Measurements from ENCODE around the gene TTLL8.

The TTLL8 gene

DNA sequence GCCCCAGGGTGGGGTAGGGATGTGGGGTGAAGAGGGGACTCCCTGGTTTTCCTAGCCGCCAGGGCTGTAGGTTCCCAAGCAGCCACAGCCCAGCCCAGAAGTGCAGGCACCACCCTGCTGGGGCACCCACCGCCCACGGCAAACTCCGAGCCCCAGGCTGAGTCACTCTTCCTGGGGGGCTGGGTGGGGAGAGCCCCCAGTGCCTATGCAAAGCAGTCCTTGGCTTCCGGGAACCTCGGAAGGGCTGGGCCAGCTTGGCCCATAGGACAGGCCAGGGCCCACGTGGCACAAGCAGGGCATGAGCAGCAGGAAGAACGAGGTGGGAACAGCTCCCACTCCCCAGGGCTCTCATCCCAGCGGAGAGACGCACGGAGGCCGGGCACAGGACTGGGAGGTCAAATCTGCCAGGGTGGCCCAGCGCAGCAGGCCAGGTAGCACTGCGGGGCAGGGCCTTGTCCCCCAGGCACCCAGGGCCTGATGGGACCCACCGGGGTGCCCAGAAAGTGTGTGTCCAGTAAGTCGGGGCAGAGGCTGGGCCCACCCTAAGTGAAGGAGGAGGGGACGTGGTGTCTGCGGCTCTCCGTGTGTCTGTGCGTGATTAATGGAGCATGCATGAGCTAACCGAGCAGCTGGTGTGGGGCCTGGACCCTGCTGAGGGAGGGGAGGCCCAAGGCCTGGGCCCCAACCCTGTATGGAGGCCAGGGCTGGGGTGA is 41.0 kb downstream of the TTLL8 start:
- no peak for DNase-seq (ENCODE audit: low spot score)

DNA sequence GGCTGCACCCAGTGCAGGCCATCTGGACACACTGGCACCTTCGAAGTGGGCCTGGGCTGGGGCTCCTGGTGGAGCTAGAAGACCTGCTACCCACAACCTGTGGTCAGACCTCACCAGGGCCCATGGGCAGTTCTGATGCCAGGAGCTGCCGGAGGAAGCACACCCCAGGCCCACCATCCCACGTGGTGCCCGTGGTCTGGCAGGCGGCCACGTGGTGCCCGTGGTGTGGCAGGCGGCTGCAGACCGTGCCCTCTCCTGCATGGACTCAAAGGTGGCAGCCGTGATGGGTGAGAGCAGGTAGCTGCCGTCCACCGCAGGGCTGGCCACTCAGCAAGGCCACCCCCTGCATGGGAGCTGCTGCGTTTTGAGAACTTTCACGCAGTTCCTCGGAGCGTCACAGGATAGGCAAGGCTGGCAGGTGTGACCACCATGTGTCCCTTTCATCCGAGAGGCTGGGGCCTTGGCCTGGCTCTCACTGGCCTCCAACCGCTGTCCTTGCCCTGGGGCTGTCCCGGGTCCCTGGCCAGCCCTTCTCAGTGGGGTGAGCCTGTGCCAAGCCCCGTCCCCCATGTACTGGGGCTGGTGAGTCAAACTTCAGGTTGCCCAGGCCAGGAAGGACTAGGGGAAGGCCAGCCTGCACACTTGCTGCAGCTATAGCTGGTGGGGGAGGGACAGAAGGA is 41.6 kb downstream of the TTLL8 start:
- no peak for DNase-seq (ENCODE audit: low spot score)

DNA sequence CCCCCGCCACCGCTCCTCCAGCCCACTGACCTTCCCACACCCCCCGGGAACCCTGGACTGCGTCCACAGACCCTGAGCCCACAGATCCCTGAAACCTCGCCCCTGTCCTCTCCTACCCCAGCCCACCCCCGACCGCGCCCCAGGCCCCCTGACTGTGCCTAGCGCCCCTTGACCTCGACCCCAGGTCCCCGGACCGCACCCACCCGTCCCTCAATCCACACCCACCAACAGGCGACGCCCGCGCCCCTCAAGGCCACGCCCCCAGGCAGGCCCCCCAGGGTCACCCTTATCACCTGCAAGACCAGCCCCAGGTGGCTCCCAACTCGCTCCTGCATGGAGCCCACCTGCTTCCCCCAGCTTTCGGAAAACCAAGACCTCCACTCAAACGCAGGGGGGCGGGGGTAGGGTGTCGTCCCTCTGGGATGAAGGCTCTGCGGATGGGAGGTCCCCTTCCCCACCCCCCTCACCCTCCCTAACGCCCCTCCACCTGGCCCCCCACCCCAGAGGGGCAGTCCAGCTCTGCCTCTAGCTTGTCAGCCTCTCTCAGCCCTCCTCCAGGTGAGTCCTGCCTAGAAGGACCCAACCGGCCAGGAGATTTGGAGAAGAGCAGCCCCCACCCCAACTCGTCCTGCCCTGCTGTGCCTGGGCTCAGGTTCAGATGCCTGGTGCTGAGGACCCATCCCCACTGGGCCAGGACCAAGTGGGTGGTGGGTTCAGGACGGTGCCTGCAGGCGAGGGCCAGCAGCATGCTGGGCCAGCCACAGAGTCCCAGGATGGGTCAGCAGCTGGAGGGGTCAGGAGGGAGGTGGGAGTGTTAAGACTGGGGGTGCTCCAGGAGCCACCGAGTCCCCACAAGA is 42.4 kb downstream of the TTLL8 start:
- no peak for DNase-seq (ENCODE audit: low spot score)

DNA sequence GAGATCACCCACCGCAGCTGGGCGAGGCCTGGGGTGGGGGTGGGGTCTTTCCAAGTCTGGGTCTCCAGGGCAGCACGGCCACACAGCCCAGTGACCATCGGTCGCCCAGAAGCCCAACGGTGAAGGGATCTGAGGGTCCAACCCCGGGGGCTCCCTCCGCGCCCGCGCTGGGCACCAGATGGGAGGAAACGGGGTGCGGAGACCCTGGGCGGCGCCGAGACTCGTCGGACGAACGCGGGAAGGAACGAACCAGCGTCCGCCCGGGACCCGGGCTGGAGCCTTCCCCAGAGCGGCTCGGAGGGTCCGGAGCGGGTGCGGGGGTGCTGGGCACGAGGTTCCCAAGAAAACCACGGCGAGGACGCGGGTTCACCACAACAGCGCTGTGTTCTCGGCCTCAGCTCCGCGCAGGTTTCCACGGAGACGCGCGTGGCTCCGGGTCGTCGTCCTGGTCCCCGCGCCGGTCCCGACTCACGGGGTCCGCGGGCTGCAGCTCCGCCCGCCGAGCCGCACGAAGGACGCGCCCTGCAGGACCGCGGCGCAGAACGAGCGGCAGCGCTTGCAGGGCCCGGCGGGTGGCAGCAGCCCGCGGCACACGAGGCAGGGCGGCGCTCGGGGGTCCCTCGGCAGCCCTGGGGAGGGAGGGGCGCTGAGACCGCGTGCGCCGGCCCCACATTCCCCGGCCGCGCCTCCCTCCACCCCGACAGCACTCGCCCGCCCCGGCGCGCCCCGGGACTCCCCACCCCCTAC is 43.3 kb downstream of the TTLL8 start:
- DNase-seq (ENCODE audit: low spot score): no peak

DNA sequence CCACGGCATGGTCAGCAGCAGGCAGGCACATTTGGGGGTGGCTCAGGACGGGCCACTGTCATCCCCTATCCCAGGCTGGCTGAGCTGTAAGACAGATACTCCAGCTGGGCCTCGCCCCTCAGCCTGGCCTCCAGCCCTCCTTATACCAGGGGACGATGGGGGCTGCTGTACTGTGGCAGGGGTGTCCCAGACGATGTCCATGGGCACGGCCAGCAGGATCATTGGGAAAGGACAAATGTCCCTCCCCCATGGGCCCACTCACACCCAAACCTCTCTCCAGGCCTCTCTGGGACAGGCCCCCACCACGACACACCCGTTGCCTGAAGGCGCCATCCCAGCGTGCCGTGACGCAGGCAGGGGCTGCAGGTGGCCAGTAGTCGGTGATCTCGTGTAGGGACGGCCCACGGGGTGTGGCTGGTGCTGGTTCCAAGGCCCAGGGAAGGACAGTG is 44.0 kb downstream of the TTLL8 start:
- DNase-seq (ENCODE audit: low spot score): no peak

DNA sequence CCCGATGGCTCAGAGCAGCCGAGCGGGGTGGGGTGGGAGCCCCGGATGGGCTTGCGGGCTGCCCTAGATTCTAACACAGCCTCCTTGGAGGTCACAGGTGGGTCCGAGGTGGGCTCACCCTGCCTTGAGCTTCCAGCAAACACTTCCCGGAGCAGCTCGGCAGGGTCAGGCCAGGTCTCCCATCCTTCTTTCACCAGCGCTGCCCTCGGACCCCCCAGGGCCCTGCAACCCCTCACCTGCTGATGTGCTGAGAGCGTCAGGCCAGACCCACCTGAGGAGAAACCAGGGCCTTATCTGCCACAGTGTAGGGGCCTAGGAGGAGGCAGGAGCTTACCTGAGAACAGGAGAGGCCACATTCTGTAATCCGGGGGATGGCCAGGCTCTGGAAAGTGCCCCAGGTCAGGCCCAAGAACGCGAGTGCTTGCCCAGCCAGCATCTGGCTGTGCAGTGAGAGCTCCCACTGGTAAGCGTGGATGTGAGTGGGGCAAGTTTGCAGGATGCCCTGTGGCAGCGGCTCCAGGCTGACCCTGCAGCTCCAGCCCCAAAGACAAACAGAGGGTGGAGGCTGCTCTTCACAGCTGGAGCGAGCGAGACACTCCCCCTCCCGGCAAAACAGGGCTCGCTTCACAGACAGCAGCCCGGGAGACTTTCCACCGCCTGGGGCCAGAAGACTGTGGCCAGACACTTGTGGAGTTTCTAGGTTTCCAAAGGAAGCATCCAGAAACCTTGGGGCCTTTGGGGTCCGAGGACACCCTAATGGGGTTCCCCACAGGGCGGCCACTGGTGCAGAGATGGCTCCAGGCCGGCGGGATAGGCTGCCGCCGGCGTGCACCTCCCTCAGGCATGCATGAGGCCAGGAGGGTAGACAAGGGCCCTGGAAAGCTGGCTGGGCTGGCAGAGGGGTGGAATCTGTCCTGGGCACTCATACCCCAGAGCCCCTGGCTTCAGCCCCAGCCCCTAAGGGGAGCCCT is 45.6 kb downstream of the TTLL8 start, which contains the start of gene IL17REL:
Gene IL17REL, minus strand, starts transcription at position 555 of the 971 bp plus-strand sequence. Its CDS starts 119 bp downstream, at position 436.
- no peak for DNase-seq (ENCODE audit: low spot score)

DNA sequence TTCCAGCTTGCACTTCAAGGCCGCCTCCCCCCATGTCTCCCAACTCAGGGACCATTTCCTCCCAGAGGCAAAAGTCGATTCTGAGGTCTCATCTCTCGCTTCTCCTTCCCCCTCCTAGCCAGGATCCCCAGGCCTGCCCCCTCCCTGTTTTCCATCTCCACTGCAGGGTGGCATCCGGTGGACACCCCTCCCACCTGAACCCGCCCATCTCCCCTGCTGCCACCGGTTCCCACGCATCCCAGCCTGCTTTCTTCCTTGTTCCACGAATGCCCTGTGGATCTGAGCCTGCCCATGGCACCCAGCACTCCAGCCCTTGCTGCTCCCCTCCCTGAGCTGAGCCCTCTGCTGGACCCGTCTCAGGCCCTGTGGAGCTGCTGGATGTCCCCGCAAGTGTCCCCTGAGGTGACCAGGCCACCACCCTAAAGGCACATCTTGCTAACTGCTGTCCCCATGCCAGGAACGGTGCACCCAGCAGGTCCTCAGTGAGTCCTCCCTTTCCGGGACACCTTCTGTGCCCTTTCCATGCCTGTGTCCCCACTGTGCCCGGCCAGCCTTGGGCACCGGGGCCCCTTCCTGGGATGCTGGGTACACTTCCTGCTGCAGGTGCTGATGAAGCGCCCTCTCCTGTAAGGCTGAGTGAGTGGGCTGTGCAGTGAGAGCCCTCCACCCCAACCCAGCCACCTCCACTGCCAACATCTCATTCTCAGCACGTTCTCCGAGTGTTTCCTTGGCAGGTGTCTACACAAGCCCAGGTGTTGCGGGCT is 46.5 kb downstream of the TTLL8 start:
- DNase-seq (ENCODE audit: low spot score): no peak

DNA sequence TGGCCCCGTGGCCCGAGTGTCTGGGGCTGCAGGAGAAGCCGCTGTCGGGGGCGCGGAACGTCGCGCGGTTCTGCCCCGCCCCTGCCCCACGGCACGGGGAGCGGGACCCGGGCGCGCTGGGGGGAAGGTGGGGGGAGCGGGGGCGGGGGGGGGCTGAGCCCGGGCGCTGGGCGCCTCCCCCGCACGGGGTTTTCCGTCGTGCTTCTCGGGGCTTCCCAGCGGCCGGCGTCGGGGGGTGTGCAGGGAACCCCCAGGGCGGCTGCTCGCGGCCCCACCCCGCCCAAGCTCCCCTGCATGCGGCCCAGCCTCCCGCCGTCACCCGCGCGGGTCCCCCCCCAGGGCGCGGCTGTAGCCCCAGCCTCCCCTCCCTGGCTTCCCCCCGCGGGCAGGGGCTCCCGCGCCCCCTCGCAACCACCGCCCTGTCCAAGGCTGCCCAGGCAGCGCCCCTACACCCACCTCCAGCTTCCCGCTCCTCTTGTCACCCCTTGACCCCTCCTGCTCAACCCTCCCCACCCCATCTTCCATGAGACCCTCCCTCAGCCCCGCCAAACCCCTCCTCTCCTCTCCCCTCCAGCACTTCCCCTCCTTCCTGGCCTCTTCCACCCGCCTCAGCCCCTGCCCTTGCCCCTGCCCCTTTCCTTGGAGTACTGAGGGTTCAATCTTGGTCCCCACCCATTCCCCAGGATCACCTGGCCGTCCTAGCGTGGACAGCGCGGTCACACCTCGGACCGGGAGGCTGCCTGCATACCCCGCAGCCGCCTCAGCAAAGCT is 47.2 kb downstream of the TTLL8 start:
- no peak for DNase-seq (ENCODE audit: low spot score)

DNA sequence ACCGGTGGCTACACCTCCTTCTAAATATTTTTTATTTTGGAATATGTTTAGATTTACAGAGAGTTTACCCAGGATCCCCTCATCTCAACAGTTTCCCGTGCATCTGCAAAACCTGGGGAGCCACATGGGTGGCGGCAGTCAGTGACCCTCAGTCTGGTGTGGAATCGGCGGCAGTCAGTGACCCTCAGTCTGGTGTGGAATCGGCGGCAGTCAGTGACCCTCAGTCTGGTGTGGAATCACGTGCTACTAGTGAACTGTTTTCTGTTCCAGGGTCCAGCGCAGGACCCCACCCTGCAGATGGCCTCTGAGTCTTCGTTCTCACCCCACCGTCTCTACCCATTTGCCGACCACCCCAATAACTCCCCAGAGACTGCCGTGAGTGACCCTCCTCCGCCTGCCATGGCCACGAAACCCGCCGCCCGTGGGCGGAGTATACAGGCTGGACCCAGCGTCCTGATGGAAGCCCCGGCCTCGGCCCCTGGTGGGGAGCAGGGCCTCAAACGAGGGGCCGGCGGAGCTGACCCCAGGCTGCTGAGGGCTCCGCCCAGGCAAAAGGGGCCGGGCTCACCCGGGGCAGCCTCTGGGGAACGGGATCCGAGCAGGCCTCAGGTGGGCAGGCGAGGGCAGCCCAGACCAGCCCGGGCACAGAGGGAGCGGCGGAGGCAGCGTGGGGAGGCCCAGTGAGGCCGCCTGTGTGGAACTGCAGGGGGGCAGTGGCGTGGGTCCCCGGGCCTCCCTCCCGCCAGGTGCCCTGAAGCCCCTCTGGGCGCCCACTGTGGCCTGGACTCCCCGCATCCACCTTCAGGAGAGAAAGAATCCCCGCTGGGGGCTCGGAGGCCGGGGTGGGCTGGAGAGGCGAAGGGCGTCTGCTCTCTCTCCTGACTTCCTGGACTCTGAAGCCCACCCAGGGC is 48.1 kb downstream of the TTLL8 start:
- DNase-seq (ENCODE audit: low spot score): no peak

DNA sequence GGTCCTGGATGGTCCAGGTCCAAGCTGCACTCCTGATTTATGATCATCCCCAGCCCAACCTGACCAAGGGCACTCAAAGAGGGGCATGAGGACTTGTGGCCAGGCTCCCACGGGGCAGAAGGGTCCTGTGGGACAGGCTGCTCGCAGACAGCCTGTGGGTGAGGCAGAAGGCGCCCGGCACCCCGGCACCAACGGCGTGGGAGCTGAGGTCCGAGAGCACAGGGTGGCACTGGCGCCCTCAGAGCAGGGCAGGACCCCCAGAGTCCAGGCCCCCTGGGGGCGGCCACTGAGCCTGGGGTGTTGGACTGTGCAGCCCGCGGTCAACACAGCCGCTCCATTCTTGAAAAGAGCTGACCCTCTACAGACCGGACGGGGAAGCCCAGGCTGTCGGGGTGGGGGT is 48.8 kb downstream of the TTLL8 start:
- DNase-seq (ENCODE audit: low spot score): no peak

DNA sequence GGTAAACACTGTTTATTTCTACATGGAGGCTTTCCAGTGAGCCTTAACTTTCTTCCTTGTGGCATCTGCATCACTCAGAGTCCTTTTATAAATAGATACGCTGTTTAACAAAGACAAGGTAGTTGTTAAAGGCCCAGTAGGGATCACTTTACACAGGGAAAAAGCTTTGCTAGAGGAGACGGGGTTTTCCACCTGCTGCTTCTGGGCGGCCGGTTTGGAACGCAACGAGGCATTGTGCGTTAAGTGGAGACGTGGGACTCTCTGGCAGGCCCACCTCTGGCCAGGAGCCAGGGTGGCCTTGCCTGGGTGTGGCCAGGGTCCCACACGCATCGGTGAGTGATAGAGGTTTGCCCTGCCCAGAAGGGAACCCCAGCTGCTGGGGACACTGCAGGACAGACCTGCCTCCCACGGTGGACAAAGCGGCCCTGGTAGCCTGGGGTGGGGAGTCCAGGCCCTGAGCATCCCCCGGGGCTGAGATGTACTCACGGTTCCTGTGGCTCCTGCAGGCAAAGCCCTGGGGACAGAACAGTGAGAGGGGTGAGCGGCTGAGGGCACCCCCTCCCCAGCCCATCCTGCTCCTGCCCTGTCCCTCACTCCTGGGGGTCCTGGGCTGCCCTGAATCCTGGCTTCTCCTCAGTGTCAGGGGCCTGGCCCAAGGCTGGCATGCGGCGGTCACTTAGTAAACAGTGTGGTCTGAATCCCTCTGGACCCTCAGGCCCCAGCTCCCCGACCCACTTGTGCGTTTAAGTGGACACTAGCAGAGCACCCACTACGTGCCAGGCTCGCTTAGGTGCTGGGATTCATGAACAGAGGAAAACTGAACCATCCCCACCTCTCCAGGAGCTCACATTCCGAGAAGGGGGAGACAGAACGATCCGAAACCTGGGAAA is 49.7 kb downstream of the TTLL8 start:
- DNase-seq (ENCODE audit: low spot score): no peak

DNA sequence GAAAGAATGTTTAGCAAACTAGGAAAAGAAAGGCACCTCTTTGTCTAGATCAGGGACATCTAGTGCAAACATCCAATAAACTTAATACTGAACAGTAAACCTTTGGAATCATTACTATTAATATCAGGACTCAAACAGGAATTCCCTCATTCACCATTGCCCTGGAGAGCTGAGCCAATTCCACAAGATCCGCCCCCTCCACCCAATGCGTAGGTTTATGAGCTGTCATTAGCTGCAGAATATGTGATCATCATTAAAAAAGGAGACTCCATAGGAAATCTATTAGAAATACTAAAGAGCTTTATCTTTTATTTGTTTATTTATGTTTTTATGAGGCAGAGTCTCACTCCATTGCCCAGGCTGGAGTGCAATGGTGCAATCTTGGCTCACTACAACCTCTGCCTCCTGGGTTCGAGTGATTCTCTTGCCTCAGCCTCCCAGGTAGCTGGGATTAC is 51.0 kb downstream of the TTLL8 start:
- DNase-seq (ENCODE audit: low spot score): no peak

DNA sequence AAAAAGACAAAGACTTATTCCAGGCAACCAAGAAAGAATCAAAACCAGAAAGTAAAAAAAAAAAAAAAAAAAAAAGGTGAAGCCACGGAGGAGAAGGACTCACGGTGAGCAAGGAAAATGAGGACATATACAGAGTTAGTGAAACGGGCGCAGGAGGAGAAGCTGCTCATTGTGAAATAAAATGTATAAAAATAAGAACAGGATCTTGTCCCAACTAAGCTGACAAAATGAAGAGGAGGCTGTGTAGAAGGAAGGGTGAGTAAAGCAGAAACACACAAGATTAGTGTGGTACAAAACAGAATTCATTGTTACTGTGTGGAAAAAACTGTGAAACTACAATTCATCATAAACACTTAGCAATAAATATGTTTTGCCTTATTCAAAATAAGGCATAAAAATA is 53.2 kb downstream of the TTLL8 start:
- no peak for DNase-seq (ENCODE audit: low spot score)

DNA sequence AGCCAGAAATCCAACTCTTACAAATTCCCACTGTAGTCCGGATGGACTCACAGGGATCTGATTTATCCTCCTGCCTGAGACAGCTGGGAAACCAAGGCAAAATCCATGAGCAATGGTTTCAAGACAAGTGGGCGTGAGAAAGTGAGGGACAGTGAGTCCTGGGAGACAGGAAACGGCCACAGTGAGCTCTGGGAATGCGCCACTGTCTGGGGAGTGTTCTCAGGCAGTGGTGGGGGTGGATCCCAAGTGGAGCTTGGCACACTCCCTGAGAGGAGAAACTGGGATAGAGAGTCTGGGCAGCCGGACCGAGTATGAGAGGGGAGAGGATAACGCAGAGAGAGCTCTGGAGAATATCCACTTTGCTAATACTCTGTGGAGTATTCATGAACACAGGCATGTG is 55.3 kb downstream of the TTLL8 start:
- no peak for DNase-seq (ENCODE audit: low spot score)

DNA sequence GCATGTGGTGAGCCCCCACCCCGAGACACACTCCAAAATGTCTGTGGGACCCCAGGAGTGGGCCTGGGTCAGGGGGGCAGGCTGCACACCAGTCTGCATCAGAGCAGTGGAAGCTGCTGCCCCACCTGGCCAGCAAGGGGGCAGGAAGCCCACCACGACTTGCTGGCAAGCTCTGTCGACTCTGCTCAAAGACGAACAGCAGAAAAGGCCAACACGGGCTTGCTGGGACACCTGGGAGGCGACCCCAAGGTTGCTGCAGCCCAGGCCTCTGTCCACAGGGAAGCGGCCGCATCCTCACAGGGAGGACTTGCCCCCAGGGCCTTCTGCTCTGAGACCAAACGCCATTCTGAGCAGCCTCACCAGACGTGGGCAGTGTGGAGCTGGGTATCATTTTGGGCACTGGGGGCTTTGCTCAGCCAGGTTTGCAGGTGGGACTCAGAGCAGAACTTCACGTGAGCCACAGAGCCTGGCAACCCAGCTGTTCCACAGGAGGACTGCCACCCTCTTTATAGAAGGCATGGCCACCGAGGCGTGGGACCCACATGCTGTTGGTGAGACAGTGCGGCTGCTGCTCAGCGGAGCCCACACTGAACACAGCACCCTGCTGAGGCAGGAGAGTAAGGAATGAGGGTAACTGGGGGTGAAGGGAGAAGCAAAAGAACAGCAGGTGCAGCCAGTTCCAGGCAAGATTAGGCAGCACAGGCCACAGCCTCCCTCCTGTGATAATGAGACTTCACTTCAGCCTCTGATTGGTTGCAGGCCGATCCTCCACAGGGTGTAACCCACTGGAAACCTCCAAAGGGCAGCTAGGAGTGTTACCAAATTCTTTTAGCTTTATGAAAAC is 56.5 kb downstream of the TTLL8 start:
- no peak for DNase-seq (ENCODE audit: low spot score)

All from kidney tubule cell (primary cell).